SK-N-MC (cell line): ENCODE results near the gene NXF2B.

ENCODE experiments used
- EZH2 ChIP-seq: fragments of 200-600 bp; sonication (generic); IDR thresholded peaks from one replicate; pipeline ENCODE4 v1.6.1; 2017; ENCODE audit warnings: antibody characterized with exemption
- POLR2AphosphoS5 ChIP-seq: IDR thresholded peaks from 2 replicates; pipeline ENCODE4 v1.6.1; 2012; ENCODE audit warnings: mild to moderate bottlenecking, low read depth, low read length, borderline replicate concordance

GRCh38 chrX:102341867-102342266 is 97.9 kb downstream of the NXF2B start:
- TF ChIP-seq POLR2AphosphoS5, result no peak
- no peak for TF ChIP-seq EZH2
